ENCODE data around the gene DENND11. TPM values are rescaled to one million over a fixed set of nuclear protein-coding genes. Genes with fewer than 3 reads are reported as not detected.

The DENND11 gene
- total RNA-seq, 1 donor from 2014 or later: 41.4 TPM

Other genes with a start within 250 kb of the DENND11 start
- gene AGK, start 150.8 kb downstream of the DENND11 start, total RNA-seq: 23.2 and 27.2 TPM in 2 replicates
- gene WEE2, start 6.2 kb upstream of the DENND11 start, total RNA-seq: not detected in 2 replicates
- gene SSBP1, start 36.2 kb upstream of the DENND11 start, total RNA-seq: 164 and 250 TPM in 2 replicates
- gene TAS2R3, start 61.9 kb upstream of the DENND11 start, total RNA-seq: 0.35 TPM in 1 of 2 replicates, not detected in the other
- 0.29 and 0.58 TPM in 2 replicates for gene TAS2R4, start 74.5 kb upstream of the DENND11 start, total RNA-seq
- gene TAS2R5, start 88.1 kb upstream of the DENND11 start, total RNA-seq: 0.34 and 1.1 TPM in 2 replicates
- gene PRSS37, start 139.3 kb upstream of the DENND11 start, total RNA-seq: not detected in 2 replicates
- not detected in 2 replicates for gene OR9A4, start 214.2 kb upstream of the DENND11 start, total RNA-seq
- not detected in 2 replicates for gene CLEC5A, start 244.8 kb upstream of the DENND11 start, total RNA-seq